K562 (cell line): ENCODE results near the gene NUDT14. TPM values are rescaled to one million over a fixed set of nuclear protein-coding genes. Genes with fewer than 3 reads are reported as not detected.

Experiments used
- ARID1B ChIP-seq: fragments of 450-650 bp; IDR thresholded peaks from 2 replicates; pipeline ENCODE4 v1.6.1; 2016; ENCODE audit warnings: antibody characterized with exemption, mild to moderate bottlenecking, inconsistent platforms
- ARID3B ChIP-seq: fragments of 250-450 bp; sonication (Bioruptor Pico); IDR thresholded peaks from 2 replicates; pipeline ENCODE4 v1.4.0; 2020; ENCODE audit warnings: borderline replicate concordance
- CBX3 ChIP-seq, 2 experiments: IDR thresholded peaks; 1 replicate in 1 of 2; 2 replicates in 1 of 2; pipeline ENCODE4 v1.6.1; 2012; ENCODE audit warnings: inconsistent platforms in 2 of 2, low read length in 2 of 2, borderline replicate concordance in 1 of 2, control low read depth in 1 of 2
- COPS2 ChIP-seq: fragments of 450-650 bp; conservative IDR thresholded peaks from 2 replicates; pipeline ENCODE4 v1.6.1; 2016; ENCODE audit warnings: mild to moderate bottlenecking, moderate library complexity
- EHMT2 ChIP-seq: fragments of 450-650 bp; IDR thresholded peaks from 2 replicates; pipeline ENCODE4 v1.6.1; 2018; ENCODE audit warnings: antibody characterized with exemption
- HCFC1 ChIP-seq: IDR thresholded peaks from 2 replicates; pipeline ENCODE4 v1.6.1; 2012; ENCODE audit warnings: low read depth, low read length, improper control_type of control experiment
- L3MBTL2 ChIP-seq: fragments of 450-650 bp; IDR thresholded peaks from 2 replicates; pipeline ENCODE4 v1.6.1; 2016; ENCODE audit warnings: mild to moderate bottlenecking, moderate library complexity
- NFIC ChIP-seq: fragments of 450-650 bp; IDR thresholded peaks from 2 replicates; pipeline ENCODE4 v1.6.1; 2017; ENCODE audit warnings: mild to moderate bottlenecking, inconsistent platforms
- NONO ChIP-seq, 2 experiments: fragments of 200-400 bp in 1 of 2; fragments of 450-650 bp in 1 of 2; formaldehyde crosslinking in 1 of 2; IDR thresholded peaks; 2 replicates each; pipeline ENCODE4 v1.6.1; 2017; ENCODE audit warnings: low read depth in 2 of 2, mild to moderate bottlenecking in 2 of 2, moderate library complexity in 2 of 2, low read length in 1 of 2
- POLR2H ChIP-seq: IDR thresholded peaks from 2 replicates; pipeline ENCODE4 v1.6.1; 2016; ENCODE audit warnings: missing genetic modification characterization, low read depth, mild to moderate bottlenecking, control low read depth, missing compliant biosample characterization, moderate library complexity
- TRIM25 ChIP-seq: fragments of 450-650 bp; IDR thresholded peaks from 2 replicates; pipeline ENCODE4 v1.7.0; 2016; ENCODE audit warnings: borderline replicate concordance
- ZBTB11 ChIP-seq, 3 experiments: fragments of 200-800 bp in 1 of 3; fragments of 250-450 bp in 1 of 3; fragments of 450-650 bp in 1 of 3; sonication (Bioruptor Pico) in 1 of 3; sonication (Bioruptor generic) in 1 of 3; formaldehyde crosslinking in 1 of 3; IDR thresholded peaks; 2 replicates each; pipeline versions ENCODE4 v1.6.1 to v1.8.0; 2016 to 2022; ENCODE audit warnings: mild to moderate bottlenecking in 2 of 3, missing genetic modification characterization in 2 of 3, missing compliant biosample characterization in 1 of 3, moderate library complexity in 1 of 3
- ZBTB17 ChIP-seq: fragments of 450-650 bp; formaldehyde crosslinking; IDR thresholded peaks from 2 replicates; pipeline ENCODE4 v1.4.0; 2020; ENCODE audit warnings: mild to moderate bottlenecking
- ZNF121 ChIP-seq: sonication (generic); formaldehyde crosslinking; conservative IDR thresholded peaks from 2 replicates; pipeline ENCODE4 v1.8.0; 2022; ENCODE audit warnings: missing genetic modification reagents
- ZNF398 ChIP-seq: fragments of 250-450 bp; sonication (Bioruptor Pico); IDR thresholded peaks from 2 replicates; pipeline ENCODE4 v1.8.0; 2021; ENCODE audit warnings: moderate library complexity, mild to moderate bottlenecking, inconsistent platforms
- ZNF41 ChIP-seq: fragments of 250-450 bp; sonication (Bioruptor Pico); conservative IDR thresholded peaks from 2 replicates; pipeline ENCODE4 v1.4.0; 2020; ENCODE audit warnings: mild to moderate bottlenecking
- polyA plus RNA-seq, 8 experiments: library from polyadenylated mRNA; depleted of rRNA in 4 of 8; stranded (reverse) in 5 of 8; unstranded in 3 of 8; fragments of >200 nt; fragmentation: Nextera tagmentation in 2 of 8; fragmentation: Illumina TruSeq in 1 of 8; extraction: Ambion mirVana in 2 of 8; extraction: Trizol in 1 of 8; gene quantifications; 2 replicates each; pipeline versions ENCODE4 v1.2.1 to v1.2.3, GENCODE V29; 2011 to 2014; ENCODE audit warnings: inconsistent platforms in 1 of 8, missing spikeins in 1 of 8
- total RNA-seq, 7 experiments: library from RNA; depleted of rRNA in 6 of 7; stranded (reverse); fragments of >200 nt in 6 of 7; fragmentation: Illumina TruSeq in 2 of 7; extraction: Trizol in 2 of 7; gene quantifications; 2 replicates each; pipeline versions ENCODE4 v1.2.1 to v1.2.3, GENCODE V29; 2011 to 2021; ENCODE audit warnings: low replicate concordance in 1 of 7

Gene NUDT14
- total and polyA plus RNA-seq, 9 of the 15 experiments (the other 6 are each of a cell fraction or from before 2014, with no cell fraction given): 0.14 to 16.3 (median 8.2) TPM

DNA sequence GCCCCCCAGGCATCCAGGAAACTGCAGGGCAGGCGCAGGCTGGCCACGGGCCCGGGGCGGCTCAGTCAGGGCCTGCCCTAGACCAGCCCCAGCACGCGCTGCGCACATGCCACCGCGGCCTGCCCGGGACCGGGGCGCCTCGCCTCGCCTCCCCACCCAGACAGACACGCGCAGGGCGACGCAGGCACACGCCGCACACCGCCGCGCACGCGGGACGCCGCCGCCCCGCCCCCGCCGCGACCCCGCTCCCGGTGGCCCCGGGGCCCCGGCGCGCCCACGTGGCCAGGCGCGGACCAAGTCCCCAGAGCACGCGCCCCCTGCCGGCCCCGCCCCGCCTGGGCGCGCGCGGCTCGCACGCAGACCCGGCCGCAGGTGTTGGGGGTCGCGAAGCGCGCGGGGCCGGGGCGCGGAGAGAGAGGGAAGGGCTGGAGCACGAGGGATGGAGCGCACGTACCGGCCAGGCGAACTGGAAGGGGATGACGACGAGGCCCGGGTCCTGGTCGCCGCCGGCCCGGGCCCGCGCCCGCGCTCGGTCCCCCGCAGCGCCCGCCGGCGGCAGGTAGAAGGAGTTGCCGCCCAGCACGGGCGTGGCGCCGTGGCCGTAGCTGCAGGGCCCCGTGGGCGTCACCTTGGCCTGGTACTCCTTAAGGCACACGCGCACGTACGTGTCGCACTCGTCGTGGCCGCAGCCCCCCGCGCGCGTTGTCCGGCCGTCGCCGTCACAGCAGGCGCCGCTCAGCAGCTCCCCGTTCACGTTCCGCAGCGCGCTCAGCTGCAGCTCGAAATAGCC, 13.6 kb downstream of the NUDT14 start (continued):
- TF ChIP-seq TRIM25 (no peak), ARID3B (CRISPR knock-in tag) (no peak), L3MBTL2 (peak; percentile 89), ARID1B (no peak), HCFC1 (no peak), ZNF398 (no peak), EHMT2 (no peak), ZNF41 (CRISPR knock-in tag) (no peak), ZBTB17 (CRISPR knock-in tag) (no peak), ZBTB11 (CRISPR knock-in tag; IDR thresholded peaks at IDR 0.05) (no peak), ZNF121 (CRISPR knock-in tag) (no peak), NONO (IDR thresholded peaks at IDR 0.05; ENCODE audit: low read depth in 2 of 2, low read length in 1 of 2) (0 out of 4 replicates have a peak, but pooled peaks of 1 of the 2 experiments have one; percentile 19), COPS2 (no peak), POLR2H (tag) (no peak), NFIC (no peak), CBX3 (IDR thresholded peaks at IDR 0.05; ENCODE audit: borderline replicate concordance in 1 of 2, low read length in 2 of 2) (no peak)
